K562 (cell line): ENCODE measurements around the gene DCAF7. TPM values are rescaled to one million over a fixed set of nuclear protein-coding genes. Genes with fewer than 3 reads are reported as not detected.
A peak's percentile ranks its signal among the peaks of the same experiment; 100 is the strongest.

Source experiments
- ARHGAP35 ChIP-seq: fragments of 450-650 bp; IDR thresholded peaks from 2 replicates; pipeline ENCODE4 v1.6.1; 2018; ENCODE audit not compliant: partially characterized antibody
- BRF1 ChIP-seq: IDR thresholded peaks from 3 replicates; pipeline ENCODE4 v1.6.1; 2011; ENCODE audit warnings: borderline replicate concordance, mild to moderate bottlenecking; ENCODE audit not compliant: insufficient read length; ENCODE audit errors: extremely low read depth
- ETS2 ChIP-seq: IDR thresholded peaks from 2 replicates; pipeline ENCODE4 v1.6.1; 2016; ENCODE audit warnings: borderline replicate concordance, missing genetic modification characterization, mild to moderate bottlenecking, moderate library complexity, missing compliant biosample characterization; ENCODE audit not compliant: poor library complexity, severe bottlenecking
- HOXB6 ChIP-seq: fragments of 250-450 bp; sonication (Bioruptor Pico); IDR thresholded peaks from 2 replicates; pipeline ENCODE4 v1.5.1; 2022; ENCODE audit warnings: mild to moderate bottlenecking, borderline replicate concordance
- HSF4 ChIP-seq: fragments of 250-450 bp; sonication (Bioruptor Pico); IDR thresholded peaks from 2 replicates; pipeline ENCODE4 v2.1.2; 2022; ENCODE audit warnings: mild to moderate bottlenecking, moderate library complexity, borderline replicate concordance
- KLF16 ChIP-seq: IDR thresholded peaks from 2 replicates; pipeline ENCODE4 v1.6.1; 2016; ENCODE audit warnings: antibody characterized with exemption
- PCBP2 ChIP-seq: fragments of 200-400 bp; formaldehyde crosslinking; IDR thresholded peaks from 2 replicates; pipeline ENCODE4 v1.6.1; 2018; ENCODE audit warnings: low read length, low read depth, mild to moderate bottlenecking, moderate library complexity; ENCODE audit not compliant: poor library complexity, severe bottlenecking
- RBM25 ChIP-seq: fragments of 200-400 bp; formaldehyde crosslinking; IDR thresholded peaks from 2 replicates; pipeline ENCODE4 v1.6.1; 2018; ENCODE audit warnings: low read length, low read depth, moderate library complexity; ENCODE audit not compliant: severe bottlenecking
- RFX1 ChIP-seq: fragments of 450-650 bp; IDR thresholded peaks from 2 replicates; pipeline ENCODE4 v1.6.1; 2016; ENCODE audit warnings: mild to moderate bottlenecking, moderate library complexity
- SMAD1 ChIP-seq: fragments of 150-350 bp; IDR thresholded peaks from 2 replicates; pipeline ENCODE4 v1.6.1; 2014; ENCODE audit warnings: low read length, low read depth; ENCODE audit not compliant: partially characterized antibody
- SPI1 ChIP-seq: IDR thresholded peaks from 2 replicates; pipeline ENCODE4 v1.6.1; 2011; ENCODE audit warnings: low read depth, low read length, control low read depth, borderline replicate concordance
- TCF3 ChIP-seq: sonication (generic); formaldehyde crosslinking; IDR thresholded peaks from 2 replicates; pipeline ENCODE4 v1.4.0; 2020; ENCODE audit warnings: mild to moderate bottlenecking, missing genetic modification reagents
- TCF7L2 ChIP-seq: fragments of 150-350 bp; IDR thresholded peaks from 2 replicates; pipeline ENCODE4 v1.6.1; 2016; ENCODE audit warnings: low read depth, mild to moderate bottlenecking, low read length, moderate library complexity
- ZBTB1 ChIP-seq: sonication (generic); formaldehyde crosslinking; IDR thresholded peaks from 2 replicates; pipeline ENCODE4 v1.8.1; 2023; ENCODE audit warnings: missing genetic modification reagents, low read depth, mild to moderate bottlenecking, borderline replicate concordance
- ZNF12 ChIP-seq: sonication (generic); formaldehyde crosslinking; IDR thresholded peaks from 2 replicates; pipeline ENCODE4 v1.4.0; 2020; ENCODE audit warnings: mild to moderate bottlenecking, missing genetic modification reagents
- ZNF639 ChIP-seq, 2 experiments: fragments of 200-800 bp in 1 of 2; sonication (Bioruptor generic) in 1 of 2; sonication (generic) in 1 of 2; formaldehyde crosslinking in 1 of 2; IDR thresholded peaks in 1 of 2; conservative IDR thresholded peaks in 1 of 2; 2 replicates each; pipeline versions ENCODE4 v1.5.0 to v1.6.1; 2016 to 2020; ENCODE audit warnings: missing compliant biosample characterization in 1 of 2, missing genetic modification characterization in 1 of 2, missing genetic modification reagents in 1 of 2
- polyA plus RNA-seq, 8 experiments: library from polyadenylated mRNA; depleted of rRNA in 4 of 8; stranded (reverse) in 5 of 8; unstranded in 3 of 8; fragments of >200 nt; fragmentation: Nextera tagmentation in 2 of 8; fragmentation: Illumina TruSeq in 1 of 8; extraction: Ambion mirVana in 2 of 8; extraction: Trizol in 1 of 8; gene quantifications; 2 replicates each; pipeline versions ENCODE4 v1.2.1 to v1.2.3, GENCODE V29; 2011 to 2014; ENCODE audit warnings: inconsistent platforms in 1 of 8, missing spikeins in 1 of 8
- total RNA-seq, 7 experiments: library from RNA; depleted of rRNA in 6 of 7; stranded (reverse); fragments of >200 nt in 6 of 7; fragmentation: Illumina TruSeq in 2 of 7; extraction: Trizol in 2 of 7; gene quantifications; 2 replicates each; pipeline versions ENCODE4 v1.2.1 to v1.2.3, GENCODE V29; 2011 to 2021; ENCODE audit warnings: low replicate concordance in 1 of 7
- TF ChIP-seq, protein P1 (sequence below): fragments of 200-800 bp; sonication (Bioruptor generic); IDR thresholded peaks from 2 replicates; pipeline ENCODE4 v1.6.1; 2017; ENCODE audit warnings: missing genetic modification characterization, missing compliant biosample characterization
- TF ChIP-seq, protein P2 (sequence below): sonication (generic); formaldehyde crosslinking; IDR thresholded peaks from 2 replicates; pipeline ENCODE4 v1.8.0; 2022; ENCODE audit warnings: missing genetic modification reagents, mild to moderate bottlenecking, borderline replicate concordance
- TF ChIP-seq, protein P3 (sequence below): sonication (generic); formaldehyde crosslinking; IDR thresholded peaks from 2 replicates; pipeline ENCODE4 v1.8.1; 2023; ENCODE audit warnings: mild to moderate bottlenecking, missing genetic modification reagents

The DCAF7 gene
- total and polyA plus RNA-seq, 9 of the 15 experiments (the other 6 are each of a cell fraction or from before 2014, with no cell fraction given): 30.8 to 123 (median 40.2) TPM

GRCh38 chr17:63621684-63622573 lies 71.7 kb downstream of the DCAF7 start, which contains the start of gene MAP3K3 (continued):
- TF ChIP-seq ZNF639 (CRISPR knock-in tag; conservative IDR thresholded peaks at IDR 0.05 in 1 of 2, IDR thresholded peaks at IDR 0.05 in 1 of 2): peak in 1 of 2 experiments; percentile 60; a peak in 1 of 4 replicates
- no peak for TF ChIP-seq PCBP2
- no peak for TF ChIP-seq TCF3
- TF ChIP-seq, protein P1, sequence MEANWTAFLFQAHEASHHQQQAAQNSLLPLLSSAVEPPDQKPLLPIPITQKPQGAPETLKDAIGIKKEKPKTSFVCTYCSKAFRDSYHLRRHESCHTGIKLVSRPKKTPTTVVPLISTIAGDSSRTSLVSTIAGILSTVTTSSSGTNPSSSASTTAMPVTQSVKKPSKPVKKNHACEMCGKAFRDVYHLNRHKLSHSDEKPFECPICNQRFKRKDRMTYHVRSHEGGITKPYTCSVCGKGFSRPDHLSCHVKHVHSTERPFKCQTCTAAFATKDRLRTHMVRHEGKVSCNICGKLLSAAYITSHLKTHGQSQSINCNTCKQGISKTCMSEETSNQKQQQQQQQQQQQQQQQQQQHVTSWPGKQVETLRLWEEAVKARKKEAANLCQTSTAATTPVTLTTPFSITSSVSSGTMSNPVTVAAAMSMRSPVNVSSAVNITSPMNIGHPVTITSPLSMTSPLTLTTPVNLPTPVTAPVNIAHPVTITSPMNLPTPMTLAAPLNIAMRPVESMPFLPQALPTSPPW (CRISPR knock-in tag): peak; percentile 99
- no peak for TF ChIP-seq TCF7L2
- TF ChIP-seq, protein P2, sequence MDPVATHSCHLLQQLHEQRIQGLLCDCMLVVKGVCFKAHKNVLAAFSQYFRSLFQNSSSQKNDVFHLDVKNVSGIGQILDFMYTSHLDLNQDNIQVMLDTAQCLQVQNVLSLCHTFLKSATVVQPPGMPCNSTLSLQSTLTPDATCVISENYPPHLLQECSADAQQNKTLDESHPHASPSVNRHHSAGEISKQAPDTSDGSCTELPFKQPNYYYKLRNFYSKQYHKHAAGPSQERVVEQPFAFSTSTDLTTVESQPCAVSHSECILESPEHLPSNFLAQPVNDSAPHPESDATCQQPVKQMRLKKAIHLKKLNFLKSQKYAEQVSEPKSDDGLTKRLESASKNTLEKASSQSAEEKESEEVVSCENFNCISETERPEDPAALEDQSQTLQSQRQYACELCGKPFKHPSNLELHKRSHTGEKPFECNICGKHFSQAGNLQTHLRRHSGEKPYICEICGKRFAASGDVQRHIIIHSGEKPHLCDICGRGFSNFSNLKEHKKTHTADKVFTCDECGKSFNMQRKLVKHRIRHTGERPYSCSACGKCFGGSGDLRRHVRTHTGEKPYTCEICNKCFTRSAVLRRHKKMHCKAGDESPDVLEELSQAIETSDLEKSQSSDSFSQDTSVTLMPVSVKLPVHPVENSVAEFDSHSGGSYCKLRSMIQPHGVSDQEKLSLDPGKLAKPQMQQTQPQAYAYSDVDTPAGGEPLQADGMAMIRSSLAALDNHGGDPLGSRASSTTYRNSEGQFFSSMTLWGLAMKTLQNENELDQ (CRISPR knock-in tag): no peak
- no peak for TF ChIP-seq ARHGAP35
- TF ChIP-seq SMAD1: peak; percentile 64
- peak; percentile 82 for TF ChIP-seq RBM25
- TF ChIP-seq, protein P3, sequence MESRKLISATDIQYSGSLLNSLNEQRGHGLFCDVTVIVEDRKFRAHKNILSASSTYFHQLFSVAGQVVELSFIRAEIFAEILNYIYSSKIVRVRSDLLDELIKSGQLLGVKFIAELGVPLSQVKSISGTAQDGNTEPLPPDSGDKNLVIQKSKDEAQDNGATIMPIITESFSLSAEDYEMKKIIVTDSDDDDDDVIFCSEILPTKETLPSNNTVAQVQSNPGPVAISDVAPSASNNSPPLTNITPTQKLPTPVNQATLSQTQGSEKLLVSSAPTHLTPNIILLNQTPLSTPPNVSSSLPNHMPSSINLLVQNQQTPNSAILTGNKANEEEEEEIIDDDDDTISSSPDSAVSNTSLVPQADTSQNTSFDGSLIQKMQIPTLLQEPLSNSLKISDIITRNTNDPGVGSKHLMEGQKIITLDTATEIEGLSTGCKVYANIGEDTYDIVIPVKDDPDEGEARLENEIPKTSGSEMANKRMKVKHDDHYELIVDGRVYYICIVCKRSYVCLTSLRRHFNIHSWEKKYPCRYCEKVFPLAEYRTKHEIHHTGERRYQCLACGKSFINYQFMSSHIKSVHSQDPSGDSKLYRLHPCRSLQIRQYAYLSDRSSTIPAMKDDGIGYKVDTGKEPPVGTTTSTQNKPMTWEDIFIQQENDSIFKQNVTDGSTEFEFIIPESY (CRISPR knock-in tag): 0 out of 2 replicates have a peak, but pooled peaks have one; percentile 46
- no peak for TF ChIP-seq KLF16
- TF ChIP-seq BRF1: no peak
- no peak for TF ChIP-seq ZBTB1 (CRISPR knock-in tag)
- no peak for TF ChIP-seq ZNF12 (CRISPR knock-in tag)
- TF ChIP-seq HSF4 (CRISPR knock-in tag): no peak
- no peak for TF ChIP-seq ETS2
- TF ChIP-seq HOXB6: no peak
- no peak for TF ChIP-seq RFX1
- no peak for TF ChIP-seq SPI1
